GM12874 (cell line): ENCODE results near the gene LHX4.

Experiments
- TF ChIP-seq, protein P1 (sequence below): IDR thresholded peaks from 2 replicates; pipeline ENCODE4 v1.5.1; 2011; ENCODE audit warnings: low read depth, mild to moderate bottlenecking, control low read depth, low read length, moderate library complexity; ENCODE audit not compliant: insufficient read depth

Gene LHX4

GRCh38 chr1:180229483-180230415 lies at the start of gene LHX4:
Gene LHX4 (plus strand): TSS chr1:180230264. CDS start chr1:180230530, 266 bp downstream.
- TF ChIP-seq, protein P1, sequence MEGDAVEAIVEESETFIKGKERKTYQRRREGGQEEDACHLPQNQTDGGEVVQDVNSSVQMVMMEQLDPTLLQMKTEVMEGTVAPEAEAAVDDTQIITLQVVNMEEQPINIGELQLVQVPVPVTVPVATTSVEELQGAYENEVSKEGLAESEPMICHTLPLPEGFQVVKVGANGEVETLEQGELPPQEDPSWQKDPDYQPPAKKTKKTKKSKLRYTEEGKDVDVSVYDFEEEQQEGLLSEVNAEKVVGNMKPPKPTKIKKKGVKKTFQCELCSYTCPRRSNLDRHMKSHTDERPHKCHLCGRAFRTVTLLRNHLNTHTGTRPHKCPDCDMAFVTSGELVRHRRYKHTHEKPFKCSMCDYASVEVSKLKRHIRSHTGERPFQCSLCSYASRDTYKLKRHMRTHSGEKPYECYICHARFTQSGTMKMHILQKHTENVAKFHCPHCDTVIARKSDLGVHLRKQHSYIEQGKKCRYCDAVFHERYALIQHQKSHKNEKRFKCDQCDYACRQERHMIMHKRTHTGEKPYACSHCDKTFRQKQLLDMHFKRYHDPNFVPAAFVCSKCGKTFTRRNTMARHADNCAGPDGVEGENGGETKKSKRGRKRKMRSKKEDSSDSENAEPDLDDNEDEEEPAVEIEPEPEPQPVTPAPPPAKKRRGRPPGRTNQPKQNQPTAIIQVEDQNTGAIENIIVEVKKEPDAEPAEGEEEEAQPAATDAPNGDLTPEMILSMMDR = no peak

DNA sequence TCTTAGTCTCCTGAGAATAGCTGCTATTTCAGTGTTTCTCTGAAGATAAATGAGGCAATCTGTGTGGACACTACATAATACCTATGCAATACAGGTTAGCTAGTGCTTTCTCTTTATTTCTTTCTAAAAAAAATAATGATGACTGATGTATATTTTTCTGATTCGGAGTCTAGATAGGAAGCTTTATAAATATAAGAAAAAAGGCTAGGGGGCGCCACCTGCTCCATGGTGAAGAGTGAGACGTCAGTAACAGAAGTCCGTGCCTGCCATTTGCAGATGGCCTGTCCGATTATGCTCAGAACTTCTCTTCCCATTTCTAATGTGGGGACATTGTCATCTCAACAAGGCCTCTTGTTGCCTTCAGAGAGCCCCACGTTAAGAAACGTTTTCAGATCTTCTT lies 49.0 kb upstream of the LHX4 start:
- TF ChIP-seq, protein P1 = peak; percentile 16; the same call in 1 of the 2 replicates

- TF ChIP-seq, protein P1 = no peak
Measured at GRCh38 chr1:180181996-180182642, 47.9 kb upstream of the LHX4 start.

DNA sequence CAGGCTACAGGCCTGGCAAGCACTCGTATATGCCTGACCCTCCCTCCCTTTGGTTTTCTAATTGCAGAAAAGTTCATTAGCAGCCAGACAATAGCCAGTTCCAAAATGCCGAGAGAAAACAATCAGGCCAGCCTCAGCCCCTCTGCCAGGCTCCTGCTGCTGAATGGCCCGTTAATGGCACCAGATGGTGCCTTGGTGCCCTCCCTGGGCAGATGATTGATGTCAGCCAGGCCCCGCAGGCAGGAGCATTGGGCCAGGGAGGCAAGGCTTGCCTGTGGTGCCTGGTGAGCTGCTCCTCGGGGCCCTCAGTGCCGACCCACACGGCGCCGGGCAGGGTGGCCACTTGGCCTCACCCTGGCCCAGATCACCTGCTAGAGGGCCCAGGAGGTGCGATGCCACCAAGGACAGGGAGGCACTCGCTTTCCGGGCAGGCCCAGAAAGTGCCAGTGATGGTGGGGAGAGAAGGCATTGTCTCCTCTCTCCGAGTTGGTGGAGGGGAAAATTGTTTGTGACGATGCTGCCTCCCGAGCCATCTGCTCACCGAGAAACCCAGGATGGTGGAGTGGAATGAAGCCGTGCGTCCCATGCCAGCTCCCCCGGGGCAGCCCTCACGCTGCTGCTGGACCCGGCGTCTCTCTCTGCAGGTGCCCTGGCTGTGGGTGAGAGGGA lies 47.3 kb upstream of the LHX4 start:
- TF ChIP-seq, protein P1 = no peak

- TF ChIP-seq, protein P1 = no peak
Measured at GRCh38 chr1:180183426-180183825, 46.6 kb upstream of the LHX4 start.

DNA sequence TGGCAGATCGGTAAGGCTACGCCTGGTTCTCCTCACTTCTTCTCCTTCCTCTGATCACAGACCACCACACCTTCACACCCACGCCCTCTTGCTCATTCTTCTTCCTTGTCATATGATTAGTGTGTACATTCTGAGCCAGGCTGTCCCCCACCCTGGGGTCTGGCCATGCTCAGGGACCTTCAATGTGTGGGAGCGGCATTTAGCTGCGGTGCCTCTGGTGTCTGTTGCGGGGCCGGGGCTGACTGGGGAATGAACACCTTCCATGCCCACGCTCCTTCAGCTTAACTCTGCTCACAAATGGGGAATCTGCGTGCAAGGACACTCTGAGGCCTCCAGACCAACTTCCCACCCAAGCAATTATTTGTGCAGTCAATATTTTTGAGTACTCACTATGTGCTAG lies 46.0 kb upstream of the LHX4 start:
- TF ChIP-seq, protein P1 = no peak

DNA sequence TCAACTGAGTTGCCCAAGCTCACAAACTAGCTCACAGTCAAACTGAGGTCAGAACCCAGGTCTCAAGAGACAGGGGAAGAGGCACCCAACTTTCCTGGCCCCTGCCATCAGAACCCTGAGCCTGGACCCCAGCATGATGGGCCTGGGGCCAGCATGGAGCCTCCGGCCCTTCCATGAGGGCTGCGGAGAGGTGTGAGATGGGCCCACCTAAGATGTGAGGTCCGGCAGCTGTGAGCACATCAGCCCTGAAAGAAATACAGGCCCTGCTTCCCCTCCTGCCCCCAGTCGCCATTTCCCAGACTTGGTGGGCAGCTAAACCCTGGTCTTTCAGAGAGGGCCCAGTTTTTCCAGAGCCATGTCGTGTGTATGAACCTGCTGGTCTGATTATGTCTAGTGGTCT lies 44.8 kb upstream of the LHX4 start:
- TF ChIP-seq, protein P1 = no peak
